GM21825 (cell line): Measurements from ENCODE around the gene SMCP.

Experiments used
- ATAC-seq: cut with Tn5 transposase; IDR thresholded peaks from one replicate; pipeline ENCODE4 v1.9.1; 2021; ENCODE audit warnings: mild to moderate bottlenecking, moderate library complexity; ENCODE audit not compliant: unreplicated experiment

The SMCP gene

DNA sequence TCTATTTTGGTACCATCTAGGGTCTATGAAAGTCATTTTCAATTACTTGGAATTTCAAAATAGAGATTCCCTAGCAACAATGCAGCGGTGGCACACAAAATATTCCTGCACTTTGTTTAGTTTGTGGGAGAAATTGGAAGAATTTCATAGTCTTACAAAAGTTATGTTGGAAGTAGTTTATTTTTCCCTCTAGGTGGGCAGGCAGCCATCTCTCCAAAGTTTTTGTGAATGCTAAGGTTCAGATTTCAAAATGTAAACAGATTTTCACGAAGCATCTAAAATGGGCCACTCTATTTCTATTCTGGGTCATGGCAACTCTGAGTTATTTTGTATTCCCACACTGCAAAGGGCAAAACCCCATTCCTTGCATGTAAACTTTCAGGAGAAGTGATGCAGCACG lies 8.0 kb downstream of the SMCP start:
- ATAC-seq: no peak

DNA sequence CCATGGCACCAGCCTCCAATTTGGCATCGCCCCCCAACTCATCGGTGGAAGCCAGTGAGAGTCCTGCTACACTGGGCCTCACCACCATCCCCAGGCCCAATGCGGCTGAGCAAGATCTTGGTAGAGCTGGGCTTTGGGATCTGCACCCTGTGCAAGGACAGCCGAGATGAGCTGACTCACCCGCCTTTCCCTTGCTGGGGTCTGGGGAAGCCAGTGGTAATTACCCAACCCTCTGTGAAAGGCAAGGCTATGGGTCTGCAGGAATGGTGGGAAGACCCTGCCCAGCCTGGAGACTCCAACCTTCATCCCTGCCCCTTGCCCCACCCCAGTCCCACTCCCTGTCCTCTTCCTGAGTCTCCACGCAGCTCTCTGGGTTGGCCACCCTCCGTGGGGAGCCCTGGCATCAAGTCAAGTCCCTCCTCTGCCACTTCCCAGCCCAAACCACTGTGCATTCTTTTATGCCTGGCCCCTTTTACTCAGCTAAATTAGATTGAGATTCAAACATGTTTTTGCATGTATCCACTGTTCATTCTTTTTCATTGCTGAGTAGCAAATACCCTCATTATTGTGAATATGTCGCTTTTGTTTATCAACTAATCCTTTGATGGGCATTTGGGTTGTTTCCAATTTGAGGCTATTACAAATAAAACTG lies 8.8 kb downstream of the SMCP start:
- ATAC-seq: no peak

DNA sequence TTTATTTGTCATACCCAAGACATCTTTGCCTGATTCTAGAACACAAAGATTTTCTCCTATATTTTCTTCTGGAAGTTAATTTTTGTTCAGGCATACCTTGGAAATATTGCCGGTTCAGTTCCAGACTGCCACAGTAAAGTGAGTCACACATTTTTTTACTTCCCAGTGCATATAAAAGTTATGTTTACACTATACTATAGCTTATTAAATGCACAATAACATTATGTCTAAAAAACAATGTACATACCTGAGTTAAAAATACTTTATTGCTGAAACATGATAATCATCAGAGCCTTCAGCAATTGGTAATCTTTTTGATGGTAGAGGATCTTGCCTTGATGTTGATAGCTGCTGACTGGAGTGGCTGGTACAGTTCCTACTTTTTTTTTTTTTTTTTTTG lies 10.0 kb downstream of the SMCP start:
- no peak for ATAC-seq

GRCh38 chr1:152899027-152899426 lies 20.9 kb downstream of the SMCP start:
- ATAC-seq: no peak

GRCh38 chr1:152899883-152900282 lies 21.8 kb downstream of the SMCP start:
- ATAC-seq: no peak

- ATAC-seq: no peak
These were observed 23.5 kb downstream of the SMCP start for GRCh38 chr1:152901631-152902030.

GRCh38 chr1:152902636-152903035 lies 24.5 kb downstream of the SMCP start:
- ATAC-seq: no peak

DNA sequence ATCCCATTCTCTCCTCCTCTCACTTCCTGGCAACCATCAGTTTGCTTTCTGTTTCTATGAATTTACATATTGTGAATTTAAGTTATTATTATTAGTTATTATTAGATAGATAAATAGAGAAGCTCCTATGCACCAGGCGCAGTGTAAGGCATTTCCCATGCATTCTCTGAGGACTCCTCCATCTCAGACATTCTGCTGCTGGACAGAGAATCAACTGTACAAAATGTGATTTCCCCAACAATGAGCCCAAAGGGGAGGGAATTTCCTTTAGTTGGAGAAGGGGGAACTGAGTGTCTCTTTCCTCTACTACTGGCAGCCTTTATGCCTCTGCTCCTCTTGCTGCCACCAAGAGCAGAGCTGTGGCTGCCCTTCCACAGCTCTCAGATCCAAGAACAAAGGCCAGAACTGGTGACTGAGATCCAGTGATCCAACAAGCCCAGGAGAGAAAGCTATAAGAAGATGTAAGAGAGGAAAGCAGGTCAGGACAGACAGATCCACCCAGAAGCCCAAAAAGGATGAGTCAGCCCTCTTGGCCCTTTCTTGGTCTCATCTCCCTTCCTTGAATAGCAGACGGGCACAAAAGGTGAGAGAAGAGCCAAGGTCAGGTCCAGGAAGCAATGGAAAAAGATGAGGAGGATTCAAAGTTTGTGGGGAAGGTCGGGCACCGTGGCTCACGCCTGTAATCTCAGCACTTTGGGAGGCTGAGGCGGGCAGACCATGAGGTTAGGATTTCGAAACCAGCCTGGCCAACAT lies 26.7 kb downstream of the SMCP start:
- no peak for ATAC-seq

- no peak for ATAC-seq
These were observed 28.0 kb downstream of the SMCP start for GRCh38 chr1:152906023-152906565.

DNA sequence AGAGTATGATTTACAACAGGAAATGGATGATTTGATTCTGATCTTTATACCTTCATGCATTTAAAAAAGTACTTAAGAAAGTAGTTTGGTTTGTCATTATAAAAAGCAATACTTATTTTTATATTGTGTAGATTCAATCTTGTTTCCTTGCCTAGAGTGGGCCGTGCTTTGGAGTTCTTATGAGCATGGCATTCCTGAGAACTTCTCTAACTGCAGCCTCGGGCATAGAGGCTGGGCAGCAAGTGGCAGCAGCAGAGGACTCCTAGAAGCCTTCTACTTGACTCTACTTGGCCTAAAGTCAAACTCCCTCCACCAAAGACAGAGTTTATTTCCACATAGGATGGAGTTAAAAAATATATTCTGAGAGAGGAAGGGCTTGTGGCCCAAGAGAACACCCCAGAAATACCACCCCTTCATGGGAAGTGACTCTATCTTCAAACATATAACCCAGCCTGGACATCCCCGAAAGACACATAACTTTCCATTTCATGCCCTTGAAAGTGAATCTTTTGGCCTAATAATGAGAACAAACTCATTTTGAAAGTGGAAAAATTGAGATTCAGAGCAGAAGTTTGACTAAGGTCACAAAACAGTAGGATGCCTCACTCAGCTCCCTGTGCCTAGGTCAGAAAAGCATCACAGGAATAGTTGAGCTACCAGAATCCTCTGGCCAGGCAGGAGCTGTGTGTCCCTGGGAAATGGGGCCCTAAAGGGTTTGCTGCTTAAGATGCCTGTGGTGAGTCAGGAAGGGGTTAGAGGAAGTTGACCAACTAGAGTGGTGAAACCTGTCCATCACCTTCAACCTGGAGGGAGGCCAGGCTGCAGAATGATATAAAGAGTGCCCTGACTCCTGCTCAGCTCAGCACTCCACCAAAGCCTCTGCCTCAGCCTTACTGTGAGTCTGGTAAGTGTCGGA lies 29.8 kb downstream of the SMCP start, which contains the start of gene IVL:
Gene IVL (plus strand): TSS at position 861 of the 916 bp plus-strand sequence. CDS start 1,252 bp downstream, outside the sequence.
- ATAC-seq: no peak

DNA sequence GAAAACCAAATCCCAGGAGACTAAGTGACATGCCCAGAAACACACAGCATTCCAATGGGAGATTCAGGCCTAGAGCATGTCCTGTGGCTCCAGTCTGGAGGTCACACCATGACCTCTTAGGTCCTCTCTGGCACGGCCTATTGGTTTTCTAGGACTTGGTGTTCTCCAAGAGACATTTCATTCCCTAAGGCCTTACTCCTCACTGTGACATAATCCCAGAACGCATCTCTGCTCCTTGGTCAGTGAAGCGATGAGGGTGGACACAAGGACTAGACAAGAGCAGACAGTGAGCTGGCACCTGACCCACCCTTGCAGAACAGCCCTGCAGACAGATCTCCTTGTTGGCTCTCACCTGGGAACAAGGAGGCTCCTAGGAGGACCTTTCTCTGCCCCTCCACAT lies 31.1 kb downstream of the SMCP start:
- ATAC-seq: no peak

DNA sequence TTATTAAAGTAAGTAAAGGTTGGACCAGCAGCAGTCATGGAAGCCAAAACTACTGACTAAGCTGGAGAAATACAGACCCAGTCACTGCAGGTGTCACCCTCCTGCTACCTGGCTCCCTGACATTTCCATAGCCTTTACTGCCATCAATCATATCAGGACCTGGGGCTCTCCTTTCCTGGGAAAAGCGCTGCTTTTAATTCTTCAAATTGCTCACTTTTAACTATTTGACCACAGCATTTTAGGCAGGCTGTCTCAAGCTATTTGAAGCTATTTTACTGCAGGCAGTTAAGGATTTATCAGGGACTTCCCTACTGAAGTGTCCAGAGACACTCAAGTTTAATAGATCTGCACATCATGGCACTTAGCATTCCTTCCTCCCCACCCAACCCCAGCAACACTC lies 34.3 kb downstream of the SMCP start:
- no peak for ATAC-seq

- no peak for ATAC-seq
These were observed 34.8 kb downstream of the SMCP start for GRCh38 chr1:152912900-152913299.

GRCh38 chr1:152917794-152918193 lies 39.7 kb downstream of the SMCP start:
- ATAC-seq: no peak

DNA sequence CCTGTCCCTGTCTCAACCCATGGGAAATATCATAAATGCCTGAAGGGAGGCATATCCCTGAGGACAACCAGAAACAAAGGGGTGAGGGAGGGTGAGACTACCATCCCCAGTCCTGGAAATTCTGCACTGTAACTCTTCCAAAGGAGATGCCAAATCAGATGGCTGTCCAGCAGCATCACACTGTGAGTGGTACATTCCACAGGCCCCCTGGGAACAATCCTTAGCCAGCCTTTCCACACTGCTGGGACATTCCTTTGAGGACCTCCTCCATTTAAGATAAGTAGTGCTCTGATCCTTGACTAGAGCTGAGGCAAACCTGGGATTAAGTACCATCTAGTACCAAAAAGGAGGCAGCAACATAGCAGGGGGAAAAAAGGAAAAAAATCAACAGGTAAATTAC lies 40.9 kb downstream of the SMCP start:
- no peak for ATAC-seq

- ATAC-seq: no peak
These were observed 46.1 kb downstream of the SMCP start for GRCh38 chr1:152924191-152924590.

GRCh38 chr1:152926091-152926490 lies 48.0 kb downstream of the SMCP start:
- ATAC-seq: no peak

- no peak for ATAC-seq
These were observed 50.5 kb downstream of the SMCP start for GRCh38 chr1:152928671-152929070.

DNA sequence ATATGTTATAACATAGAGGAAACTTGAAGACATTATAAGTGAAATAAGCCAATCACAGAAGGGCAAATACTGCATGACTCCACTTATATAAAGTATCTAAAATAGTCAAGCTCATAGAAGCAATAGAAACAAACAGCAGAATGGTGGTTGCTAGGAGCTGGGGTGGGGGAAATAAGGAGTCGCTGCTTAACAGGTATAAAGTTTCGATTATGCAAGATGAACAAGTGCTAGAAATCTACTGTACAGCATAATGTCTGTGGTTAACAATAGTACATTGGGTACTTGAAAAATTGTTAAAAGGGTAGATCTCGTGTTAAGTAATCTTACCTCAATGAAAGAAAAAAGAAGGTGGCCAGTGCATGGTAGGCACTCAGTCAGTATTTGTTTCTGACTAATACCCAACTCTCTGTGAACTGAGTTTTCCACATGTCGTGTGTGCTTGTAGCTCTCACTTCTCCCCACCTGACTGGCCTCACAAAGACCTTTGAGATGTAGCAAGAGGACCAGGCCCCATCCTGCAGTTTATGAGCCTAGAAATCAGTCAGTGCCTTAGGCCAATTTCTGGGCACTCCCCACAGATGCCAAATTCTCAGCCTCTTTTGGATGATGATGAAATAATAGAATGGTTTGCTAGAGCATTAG lies 54.2 kb downstream of the SMCP start:
- ATAC-seq: no peak

DNA sequence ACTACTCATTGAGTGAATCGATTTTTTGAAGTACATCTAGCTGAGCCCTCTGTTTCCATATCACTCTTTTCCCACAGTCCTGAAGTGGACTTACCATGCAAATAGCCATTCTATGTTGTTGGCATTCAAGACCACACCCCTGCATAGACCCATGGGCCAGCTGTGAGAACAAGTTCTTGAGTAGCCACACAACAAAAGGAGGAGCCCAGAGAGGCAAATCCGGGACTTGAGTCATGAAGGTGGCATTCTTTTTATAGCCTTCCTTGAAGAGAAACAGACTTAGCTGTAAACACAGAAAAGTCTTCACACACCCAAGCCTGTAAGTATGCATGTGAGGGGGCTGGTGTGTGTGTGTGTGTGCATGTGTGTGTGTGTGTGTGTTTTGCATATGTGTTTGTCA lies 55.1 kb downstream of the SMCP start:
- no peak for ATAC-seq
